ENCODE results near the gene APBB2. TPM values are rescaled to one million over a fixed set of nuclear protein-coding genes. Genes with fewer than 3 reads are reported as not detected.

The APBB2 gene
- total and polyA plus RNA-seq, 4 donors = 4.8 to 31.5 (median 11.2) TPM

DNA sequence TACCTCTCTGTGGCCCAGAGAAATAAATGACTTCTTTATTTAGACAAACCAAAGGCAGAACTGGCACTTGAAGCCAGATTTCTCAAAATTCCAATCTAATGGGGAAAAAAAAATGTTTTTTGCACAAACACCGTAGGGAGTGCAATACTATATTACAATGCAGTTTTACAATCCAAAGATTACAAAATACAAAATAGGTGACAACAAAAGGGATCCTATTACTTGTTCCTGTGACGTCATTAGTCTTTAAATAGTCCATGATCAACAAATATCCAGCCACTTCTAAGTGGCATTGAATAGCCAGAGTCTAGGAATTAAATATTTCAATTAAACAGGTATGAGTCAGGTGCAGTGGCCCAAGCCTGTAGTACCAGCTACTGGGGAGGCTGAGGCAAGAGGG is 3.0 kb upstream of the APBB2 start:
- H3K36me3 ChIP-seq (ENCODE audit: control insufficient read depth in 4 of 4, insufficient read depth in 3 of 4, low read depth in 1 of 4, low read length in 3 of 4) = no peaks in the 10 kb centered on the region
- H3K9ac ChIP-seq (ENCODE audit: low read depth in 1 of 2, low read length in 2 of 2) = no peak overlapping the region
- H3K27ac ChIP-seq (ENCODE audit: low read depth in 1 of 2, low read length in 2 of 2) = no peak overlapping the region
- H3K27me3 ChIP-seq (ENCODE audit: control insufficient read depth in 4 of 4, insufficient read depth in 4 of 4, low read length in 3 of 4) = no peaks in the 10 kb centered on the region
- no peak for TF ChIP-seq FOXA1 (IDR thresholded peaks at IDR 0.05)
- no peak for TF ChIP-seq RAD21 (IDR thresholded peaks at IDR 0.05)
- no peak for TF ChIP-seq HNF4G (IDR thresholded peaks at IDR 0.05)
- TF ChIP-seq GABPA (IDR thresholded peaks at IDR 0.05 in 1 of 2, conservative IDR thresholded peaks at IDR 0.05 in 1 of 2) = no peak
- TF ChIP-seq, protein P1, sequence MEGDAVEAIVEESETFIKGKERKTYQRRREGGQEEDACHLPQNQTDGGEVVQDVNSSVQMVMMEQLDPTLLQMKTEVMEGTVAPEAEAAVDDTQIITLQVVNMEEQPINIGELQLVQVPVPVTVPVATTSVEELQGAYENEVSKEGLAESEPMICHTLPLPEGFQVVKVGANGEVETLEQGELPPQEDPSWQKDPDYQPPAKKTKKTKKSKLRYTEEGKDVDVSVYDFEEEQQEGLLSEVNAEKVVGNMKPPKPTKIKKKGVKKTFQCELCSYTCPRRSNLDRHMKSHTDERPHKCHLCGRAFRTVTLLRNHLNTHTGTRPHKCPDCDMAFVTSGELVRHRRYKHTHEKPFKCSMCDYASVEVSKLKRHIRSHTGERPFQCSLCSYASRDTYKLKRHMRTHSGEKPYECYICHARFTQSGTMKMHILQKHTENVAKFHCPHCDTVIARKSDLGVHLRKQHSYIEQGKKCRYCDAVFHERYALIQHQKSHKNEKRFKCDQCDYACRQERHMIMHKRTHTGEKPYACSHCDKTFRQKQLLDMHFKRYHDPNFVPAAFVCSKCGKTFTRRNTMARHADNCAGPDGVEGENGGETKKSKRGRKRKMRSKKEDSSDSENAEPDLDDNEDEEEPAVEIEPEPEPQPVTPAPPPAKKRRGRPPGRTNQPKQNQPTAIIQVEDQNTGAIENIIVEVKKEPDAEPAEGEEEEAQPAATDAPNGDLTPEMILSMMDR (IDR thresholded peaks at IDR 0.05; ENCODE audit: low read depth, low read length, missing input control) = no peak
- no peak for TF ChIP-seq RXRA (IDR thresholded peaks at IDR 0.05)
- TF ChIP-seq YY1 (IDR thresholded peaks at IDR 0.05) = no peak
- no peak for TF ChIP-seq FOXA2 (IDR thresholded peaks at IDR 0.05)
- TF ChIP-seq, protein P2, sequence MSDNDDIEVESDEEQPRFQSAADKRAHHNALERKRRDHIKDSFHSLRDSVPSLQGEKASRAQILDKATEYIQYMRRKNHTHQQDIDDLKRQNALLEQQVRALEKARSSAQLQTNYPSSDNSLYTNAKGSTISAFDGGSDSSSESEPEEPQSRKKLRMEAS (IDR thresholded peaks at IDR 0.05) = no peak
- no peak for TF ChIP-seq NR2F2 (IDR thresholded peaks at IDR 0.05)
- peak overlapping the region in 1 of 3 donors; percentile 52 for H3K4me3 ChIP-seq (ENCODE audit: low read depth in 1 of 3, low read length in 3 of 3)
- H3K9me3 ChIP-seq (ENCODE audit: control insufficient read depth in 4 of 4, low read length in 3 of 4) = no peaks in the 10 kb centered on the region
- no peak for DNase-seq (ENCODE audit: low spot score)
- peaks cover 0 to 30% (median 22%) of the 10 kb centered on the region in 4 donors for H3K4me1 ChIP-seq (ENCODE audit: control insufficient read depth in 4 of 4, insufficient read depth in 4 of 4, low read length in 3 of 4)
- WGBS = 83% methylated on average over 2 of the region's 2 CpGs

DNA sequence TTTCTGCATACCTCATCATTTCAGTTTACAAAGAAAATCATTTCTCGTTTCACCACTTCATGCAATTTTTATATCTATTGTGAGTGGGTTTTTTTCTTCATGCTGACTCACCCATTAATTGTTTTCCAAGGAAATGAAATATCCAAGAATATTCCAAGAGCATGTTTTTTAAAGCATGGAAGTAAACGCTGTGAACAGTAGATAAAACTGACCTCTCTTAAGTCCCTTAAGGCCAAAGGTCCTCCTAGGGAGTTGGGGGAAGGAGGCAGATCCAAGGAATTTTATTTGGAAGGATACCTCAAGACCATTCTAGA is 2.6 kb upstream of the APBB2 start:
- 8% methylated on average over 2 of the region's 2 CpGs for WGBS
- Histone ChIP-seq H3K4me3 (ENCODE audit: low read depth in 1 of 3, low read length in 3 of 3) (peak overlapping the region; percentile 52 to 80 (median 72)), H3K27ac (ENCODE audit: low read depth in 1 of 2, low read length in 2 of 2) (peak overlapping the region; percentile 91 to 95), H3K4me1 (ENCODE audit: control insufficient read depth in 4 of 4, insufficient read depth in 4 of 4, low read length in 3 of 4) (peaks cover 0 to 30% (median 24%) of the 10 kb centered on the region in 4 donors), H3K9me3 (ENCODE audit: control insufficient read depth in 4 of 4, low read length in 3 of 4) (no peaks in the 10 kb centered on the region), H3K36me3 (ENCODE audit: control insufficient read depth in 4 of 4, insufficient read depth in 3 of 4, low read depth in 1 of 4, low read length in 3 of 4) (no peaks in the 10 kb centered on the region), H3K27me3 (ENCODE audit: control insufficient read depth in 4 of 4, insufficient read depth in 4 of 4, low read length in 3 of 4) (no peaks in the 10 kb centered on the region), H3K9ac (ENCODE audit: low read depth in 1 of 2, low read length in 2 of 2) (peak overlapping the region in 1 of 2 donors; percentile 62)
- DNase-seq (ENCODE audit: low spot score) = no peak
- TF ChIP-seq NR2F2 (IDR thresholded peaks at IDR 0.05) (peak; percentile 44), RAD21 (IDR thresholded peaks at IDR 0.05) (no peak)

DNA sequence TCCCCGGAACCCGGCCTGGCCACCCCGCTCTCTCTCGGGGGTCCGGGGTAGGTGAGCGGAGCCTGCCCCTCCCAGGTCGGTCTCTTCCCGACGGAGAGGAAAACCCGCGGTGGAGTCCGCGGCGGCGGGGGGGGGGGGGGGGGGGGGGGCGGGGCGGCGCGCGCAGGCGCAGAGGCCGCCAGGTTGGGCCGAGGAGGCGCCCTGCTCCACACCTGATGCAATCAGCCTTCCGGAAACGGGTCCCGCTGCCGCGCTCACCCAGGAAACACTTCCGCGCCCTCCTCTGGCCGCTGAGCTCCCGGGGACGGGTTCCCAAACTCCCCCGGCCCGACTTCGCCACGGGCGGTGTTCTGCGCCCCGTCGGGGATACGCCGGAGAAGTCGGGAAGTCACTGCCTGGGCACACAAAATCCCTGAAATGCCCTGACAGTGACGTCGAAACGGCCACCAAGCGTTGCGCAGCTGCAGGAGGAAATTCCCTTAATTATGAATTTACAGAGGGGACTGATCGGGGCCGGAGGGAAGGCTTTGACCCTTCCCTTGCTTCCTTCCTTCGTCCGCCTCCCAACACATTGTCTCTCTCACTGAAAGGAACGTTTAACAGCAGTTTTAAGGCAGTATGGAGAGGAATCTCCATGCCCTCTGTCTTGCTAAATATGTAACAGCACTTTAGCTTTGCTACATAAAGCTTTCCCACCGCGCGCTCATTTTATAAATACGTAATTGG is 2.1 kb upstream of the APBB2 start:
- Histone ChIP-seq H3K36me3 (ENCODE audit: control insufficient read depth in 4 of 4, insufficient read depth in 3 of 4, low read depth in 1 of 4, low read length in 3 of 4) (peaks cover 0 to under 1% (median 0%) of the 10 kb centered on the region in 4 donors), H3K9ac (ENCODE audit: low read depth in 1 of 2, low read length in 2 of 2) (peak overlapping the region; percentile 95), H3K27me3 (ENCODE audit: control insufficient read depth in 4 of 4, insufficient read depth in 4 of 4, low read length in 3 of 4) (no peaks in the 10 kb centered on the region), H3K9me3 (ENCODE audit: control insufficient read depth in 4 of 4, low read length in 3 of 4) (no peaks in the 10 kb centered on the region), H3K27ac (ENCODE audit: low read depth in 1 of 2, low read length in 2 of 2) (peak overlapping the region; percentile 91 to 95), H3K4me1 (ENCODE audit: control insufficient read depth in 4 of 4, insufficient read depth in 4 of 4, low read length in 3 of 4) (peaks cover 0 to 30% (median 24%) of the 10 kb centered on the region in 4 donors), H3K4me3 (ENCODE audit: low read depth in 1 of 3, low read length in 3 of 3) (peak overlapping the region; percentile 52 to 91 (median 80))
- WGBS = 2% methylated on average over 59 of the region's 59 CpGs
- peak; percentile 78 for DNase-seq (ENCODE audit: low spot score)
- TF ChIP-seq RAD21 (IDR thresholded peaks at IDR 0.05) = peak; percentile 55 to 61
- TF ChIP-seq, protein P2 (IDR thresholded peaks at IDR 0.05) = peak; percentile 22
- TF ChIP-seq FOXA2 (IDR thresholded peaks at IDR 0.05) = no peak
- peak; percentile 32 for TF ChIP-seq SP1 (IDR thresholded peaks at IDR 0.05)
- TF ChIP-seq EGR1 (IDR thresholded peaks at IDR 0.05; ENCODE audit: low read depth in 2 of 2) = peak in 1 of 2 donors; percentile 77
- peak; percentile 71 for TF ChIP-seq TAF1 (conservative IDR thresholded peaks at IDR 0.05)
- TF ChIP-seq, protein P1 (IDR thresholded peaks at IDR 0.05; ENCODE audit: low read depth, low read length, missing input control) = peak; percentile 20
- TF ChIP-seq, protein P3, sequence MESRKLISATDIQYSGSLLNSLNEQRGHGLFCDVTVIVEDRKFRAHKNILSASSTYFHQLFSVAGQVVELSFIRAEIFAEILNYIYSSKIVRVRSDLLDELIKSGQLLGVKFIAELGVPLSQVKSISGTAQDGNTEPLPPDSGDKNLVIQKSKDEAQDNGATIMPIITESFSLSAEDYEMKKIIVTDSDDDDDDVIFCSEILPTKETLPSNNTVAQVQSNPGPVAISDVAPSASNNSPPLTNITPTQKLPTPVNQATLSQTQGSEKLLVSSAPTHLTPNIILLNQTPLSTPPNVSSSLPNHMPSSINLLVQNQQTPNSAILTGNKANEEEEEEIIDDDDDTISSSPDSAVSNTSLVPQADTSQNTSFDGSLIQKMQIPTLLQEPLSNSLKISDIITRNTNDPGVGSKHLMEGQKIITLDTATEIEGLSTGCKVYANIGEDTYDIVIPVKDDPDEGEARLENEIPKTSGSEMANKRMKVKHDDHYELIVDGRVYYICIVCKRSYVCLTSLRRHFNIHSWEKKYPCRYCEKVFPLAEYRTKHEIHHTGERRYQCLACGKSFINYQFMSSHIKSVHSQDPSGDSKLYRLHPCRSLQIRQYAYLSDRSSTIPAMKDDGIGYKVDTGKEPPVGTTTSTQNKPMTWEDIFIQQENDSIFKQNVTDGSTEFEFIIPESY (IDR thresholded peaks at IDR 0.05) = no peak
- TF ChIP-seq GABPA (IDR thresholded peaks at IDR 0.05 in 1 of 2, conservative IDR thresholded peaks at IDR 0.05 in 1 of 2) = peak; percentile 72 to 83
- TF ChIP-seq HNF4G (IDR thresholded peaks at IDR 0.05) = no peak
- TF ChIP-seq HNF4A (conservative IDR thresholded peaks at IDR 0.05) = no peak
- TF ChIP-seq, protein P4, sequence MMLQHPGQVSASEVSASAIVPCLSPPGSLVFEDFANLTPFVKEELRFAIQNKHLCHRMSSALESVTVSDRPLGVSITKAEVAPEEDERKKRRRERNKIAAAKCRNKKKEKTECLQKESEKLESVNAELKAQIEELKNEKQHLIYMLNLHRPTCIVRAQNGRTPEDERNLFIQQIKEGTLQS (IDR thresholded peaks at IDR 0.05) = peak; percentile 27

Data from liver (tissue), 9 donors.